ENCODE data around the gene FAM170A.

Gene FAM170A, protein sequence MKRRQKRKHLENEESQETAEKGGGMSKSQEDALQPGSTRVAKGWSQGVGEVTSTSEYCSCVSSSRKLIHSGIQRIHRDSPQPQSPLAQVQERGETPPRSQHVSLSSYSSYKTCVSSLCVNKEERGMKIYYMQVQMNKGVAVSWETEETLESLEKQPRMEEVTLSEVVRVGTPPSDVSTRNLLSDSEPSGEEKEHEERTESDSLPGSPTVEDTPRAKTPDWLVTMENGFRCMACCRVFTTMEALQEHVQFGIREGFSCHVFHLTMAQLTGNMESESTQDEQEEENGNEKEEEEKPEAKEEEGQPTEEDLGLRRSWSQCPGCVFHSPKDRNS

DNA sequence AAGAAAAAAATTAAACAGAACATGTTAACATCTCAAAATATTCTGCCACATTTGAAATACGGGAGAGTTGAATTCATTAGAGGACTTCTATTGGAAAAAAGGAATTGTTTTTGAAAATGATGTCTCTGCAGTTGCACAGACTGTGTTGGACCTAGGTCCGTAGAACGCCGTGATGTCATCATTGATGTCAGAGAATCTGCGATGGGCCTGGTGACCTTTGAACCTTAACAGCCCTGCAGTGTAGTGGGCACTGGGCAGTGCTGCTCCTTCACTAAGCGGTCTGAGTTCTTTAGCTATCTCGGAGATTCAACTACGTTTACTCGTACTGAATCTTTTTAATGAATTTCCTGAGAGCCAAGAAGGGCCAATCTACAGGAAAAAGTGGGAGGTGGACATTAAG lies at the start of gene FAM170A:
FAM170A (plus strand) TSS at position 220 of the 400 bp plus-strand sequence. CDS start 211 bp downstream, outside the sequence.
- DNase-seq = no peak

DNA sequence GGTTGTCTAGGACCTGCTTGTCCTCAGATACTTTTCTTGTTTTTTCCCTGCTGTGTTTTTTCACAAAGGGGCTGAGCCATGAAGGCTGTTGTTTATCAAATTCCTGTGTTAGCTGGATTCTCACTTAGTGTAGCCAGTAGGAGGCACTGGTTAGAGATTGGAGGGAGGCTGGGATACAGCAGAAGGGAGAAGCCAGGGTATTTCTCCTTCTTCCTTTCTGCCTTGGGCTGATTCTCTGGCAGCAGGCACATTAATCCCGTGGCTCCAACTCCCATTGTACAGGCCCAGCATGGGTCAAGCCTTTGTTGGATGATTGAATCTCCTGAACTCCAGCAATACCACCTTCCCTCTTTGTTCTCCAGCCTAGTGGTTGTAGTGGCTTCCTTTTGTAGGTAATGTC lies 46.4 kb upstream of the FAM170A start:
- DNase-seq = no peak

DNA sequence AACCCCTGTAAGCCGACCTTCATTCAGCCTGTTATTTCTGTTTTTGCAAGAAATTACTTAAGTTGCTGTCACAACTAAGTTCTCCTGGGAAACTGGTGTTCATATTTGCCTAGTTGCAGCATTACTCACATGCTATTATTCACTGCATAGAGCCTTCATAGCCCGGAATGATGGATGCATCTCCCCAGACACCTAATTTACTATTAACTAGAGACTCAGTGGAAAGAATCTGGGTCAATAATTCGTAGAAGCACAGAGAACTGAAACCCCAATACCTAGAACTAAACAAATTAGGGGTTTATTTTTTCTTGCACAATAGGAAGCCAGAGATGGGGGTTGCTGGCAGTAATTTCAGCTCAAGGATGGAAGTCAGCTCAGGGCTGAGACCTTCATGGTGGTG lies 45.7 kb upstream of the FAM170A start:
- no peak for DNase-seq

DNA sequence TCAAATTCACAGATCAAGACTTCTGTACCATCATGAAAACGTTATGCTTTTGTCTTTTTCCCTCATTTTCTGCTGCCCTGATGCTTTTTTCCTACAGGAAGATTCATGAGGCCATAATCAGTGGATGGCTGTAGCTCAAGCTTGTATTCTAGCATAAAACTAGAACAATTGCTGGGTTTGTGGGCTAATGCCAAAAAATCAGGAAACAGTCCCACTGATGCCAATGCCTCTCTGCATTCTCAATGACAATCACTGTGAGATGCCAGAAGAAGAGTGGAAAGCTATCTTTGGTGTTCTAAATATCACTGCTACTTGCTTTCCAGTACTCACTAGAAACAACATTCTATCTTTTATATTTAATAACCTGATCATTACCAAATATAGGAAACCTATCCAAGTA lies 33.3 kb upstream of the FAM170A start:
- DNase-seq = no peak

DNA sequence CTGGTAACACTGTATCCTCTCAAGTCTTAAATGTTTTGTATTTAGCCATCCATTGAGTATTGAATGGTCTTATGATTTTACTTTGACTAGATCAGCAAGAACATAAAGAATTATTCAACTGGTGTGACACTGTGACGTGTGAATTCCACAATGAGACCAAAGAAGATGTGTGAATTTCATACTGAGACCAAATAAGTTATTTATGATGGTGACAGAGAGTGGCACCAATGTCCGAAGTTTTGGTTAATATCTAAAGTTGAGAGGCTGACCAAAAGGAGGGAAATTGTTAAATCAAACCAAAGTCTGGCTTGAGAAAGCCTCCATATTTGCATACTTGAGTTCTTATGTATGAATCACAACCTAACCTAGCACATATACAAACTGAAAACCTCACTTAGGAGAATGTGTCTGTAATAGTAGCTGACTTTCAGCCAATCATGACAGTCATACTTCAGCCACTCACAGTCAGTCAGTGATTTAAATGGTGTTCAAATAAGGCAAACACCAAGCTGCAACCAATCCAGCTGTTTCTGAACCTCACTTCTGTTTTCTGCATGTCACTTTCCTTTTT lies 31.5 kb upstream of the FAM170A start:
- DNase-seq = no peak

DNA sequence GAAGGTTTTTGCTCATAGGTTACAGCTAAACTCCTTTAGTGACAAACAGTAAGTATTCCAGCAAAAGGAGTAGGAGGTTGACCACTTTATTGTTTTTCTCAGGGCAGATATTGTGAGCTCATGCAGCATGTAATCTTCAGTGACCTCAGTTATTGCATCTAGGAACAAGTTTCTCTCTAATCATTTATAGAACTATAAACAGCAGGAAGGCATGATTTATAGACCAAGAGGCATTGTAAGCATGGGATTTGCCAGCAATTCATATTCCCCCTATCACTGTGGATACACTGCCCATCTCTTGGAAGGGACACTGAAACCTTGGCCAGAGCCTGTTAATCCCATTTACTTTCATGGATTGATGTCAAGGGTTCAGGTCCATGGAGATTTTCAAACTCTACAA lies 15.4 kb upstream of the FAM170A start:
- DNase-seq = no peak

DNA sequence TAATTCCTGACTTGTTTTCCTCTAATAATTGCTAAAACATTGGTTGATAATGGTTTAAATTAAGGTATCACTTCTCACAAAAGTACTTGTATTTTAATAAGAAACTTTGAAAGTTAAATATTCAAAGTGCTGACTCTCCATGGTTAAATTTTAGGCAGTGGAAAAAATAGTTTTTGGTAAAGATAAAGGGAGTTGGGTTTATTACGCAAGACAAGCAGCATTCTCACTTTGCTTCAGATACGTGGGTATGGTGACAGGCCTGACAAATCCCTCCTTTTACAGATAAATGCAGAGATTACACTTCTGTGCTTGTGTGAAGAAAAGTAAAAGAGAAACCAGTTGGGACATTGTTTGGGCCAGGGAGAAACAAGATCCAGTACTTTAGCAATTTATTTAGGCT lies 14.5 kb upstream of the FAM170A start:
- DNase-seq = no peak

DNA sequence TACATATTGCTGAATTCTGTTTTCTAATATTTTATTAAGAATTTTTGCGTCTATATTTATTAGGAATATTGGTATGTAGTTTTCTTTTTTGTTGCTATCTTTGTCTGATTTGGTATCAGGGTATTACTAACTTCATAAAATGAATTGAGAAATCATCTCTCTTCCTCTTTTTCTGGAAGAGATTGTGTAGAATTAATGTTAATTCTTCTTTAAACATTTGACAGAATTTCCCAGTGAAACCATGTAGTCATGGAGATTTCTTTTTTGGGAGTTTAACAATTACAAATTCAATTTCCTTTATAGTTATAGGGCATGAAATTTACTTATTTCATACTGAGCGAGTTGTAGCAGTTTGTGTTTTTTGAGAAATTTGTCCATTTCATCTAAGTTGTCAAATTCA lies 3.3 kb upstream of the FAM170A start:
- DNase-seq = no peak

DNA sequence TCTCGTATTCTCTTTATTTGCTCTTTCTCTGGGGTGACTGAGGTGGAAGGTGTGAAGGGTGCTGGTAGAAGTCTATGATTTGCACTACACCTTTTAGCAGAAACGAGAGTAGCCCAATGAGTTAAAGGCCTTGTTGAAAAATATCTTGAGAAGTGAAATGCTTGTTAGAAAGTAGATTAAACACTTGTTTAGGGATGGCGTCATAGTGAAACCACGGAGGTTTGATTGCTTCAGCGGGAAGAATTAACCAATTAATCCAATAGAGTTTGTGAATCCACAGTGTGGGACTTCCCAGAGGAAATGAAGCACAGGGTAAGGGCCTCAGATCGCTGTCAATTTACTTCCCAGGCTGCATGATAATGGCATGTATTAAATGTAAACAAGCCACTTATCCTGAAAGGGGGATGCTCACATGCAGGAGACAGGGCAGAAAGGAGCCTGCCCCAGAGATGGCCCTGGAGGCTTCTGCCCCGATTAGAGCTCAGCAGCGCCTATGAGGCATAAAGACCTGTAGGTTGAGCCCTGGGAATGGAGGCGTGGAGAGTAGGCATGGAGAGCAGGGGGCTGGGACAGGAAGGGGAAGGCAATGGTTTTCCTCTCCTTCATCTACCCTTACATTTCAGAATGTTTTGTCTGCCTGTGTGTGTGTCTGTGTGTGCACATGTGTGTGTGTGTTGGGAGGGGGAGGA lies 1.5 kb downstream of the FAM170A start:
- no peak for DNase-seq

DNA sequence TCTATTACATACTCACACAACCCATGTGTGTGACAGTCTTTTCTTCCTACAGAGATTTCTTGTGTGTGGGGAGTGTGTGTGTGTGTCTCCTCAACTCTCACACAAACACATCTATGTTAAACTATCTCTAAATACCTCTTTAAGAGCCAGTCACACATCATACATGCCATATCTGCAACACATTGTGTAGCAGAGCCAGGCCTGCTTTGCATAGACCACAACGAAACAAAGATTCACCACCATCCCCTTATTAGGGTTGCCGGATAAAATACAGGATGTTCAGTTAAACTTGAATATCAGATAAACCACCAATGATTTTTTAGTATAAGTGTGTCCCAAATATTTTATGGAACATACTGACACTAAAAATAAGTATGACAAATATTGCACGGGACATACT lies 2.3 kb downstream of the FAM170A start:
- peak in 1 of 2 experiments; percentile 7 for DNase-seq

DNA sequence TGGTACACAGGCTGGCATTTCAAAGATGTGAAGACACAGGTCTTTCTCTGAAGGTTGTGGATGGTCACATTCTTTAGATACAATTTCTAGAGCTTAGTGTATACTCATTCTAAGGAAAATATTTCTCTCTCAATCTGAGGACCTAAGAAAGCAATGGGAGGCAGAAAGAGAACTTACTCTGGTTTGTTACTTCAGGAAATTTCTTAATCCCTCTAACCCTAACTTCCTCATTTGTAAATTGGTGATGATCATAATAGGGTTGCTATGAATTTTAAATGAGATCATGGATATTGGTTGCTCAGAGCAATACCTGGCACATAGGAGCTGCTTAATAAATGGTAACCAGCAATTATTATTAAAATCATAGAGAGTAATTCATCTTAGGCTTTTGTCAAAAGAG lies 22.1 kb downstream of the FAM170A start:
- DNase-seq = no peak

DNA sequence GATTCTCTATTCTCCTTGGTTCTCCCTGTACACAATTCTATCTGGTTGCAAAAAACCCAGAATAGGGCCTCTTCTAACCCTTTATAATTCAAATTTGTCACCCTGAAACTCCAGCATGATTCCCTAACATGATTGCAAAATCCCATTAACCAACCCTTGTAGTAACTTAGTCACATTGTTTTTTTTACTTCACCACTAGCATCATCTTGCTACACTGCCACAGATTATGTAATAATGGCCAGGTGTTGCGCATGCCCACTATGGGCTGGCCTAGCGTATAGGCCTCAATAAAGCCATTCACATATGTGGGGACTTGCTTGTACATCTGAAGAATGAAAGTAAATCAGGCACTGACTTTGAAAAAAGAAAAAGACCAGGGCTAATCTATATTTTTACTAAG lies 25.7 kb downstream of the FAM170A start:
- no peak for DNase-seq

DNA sequence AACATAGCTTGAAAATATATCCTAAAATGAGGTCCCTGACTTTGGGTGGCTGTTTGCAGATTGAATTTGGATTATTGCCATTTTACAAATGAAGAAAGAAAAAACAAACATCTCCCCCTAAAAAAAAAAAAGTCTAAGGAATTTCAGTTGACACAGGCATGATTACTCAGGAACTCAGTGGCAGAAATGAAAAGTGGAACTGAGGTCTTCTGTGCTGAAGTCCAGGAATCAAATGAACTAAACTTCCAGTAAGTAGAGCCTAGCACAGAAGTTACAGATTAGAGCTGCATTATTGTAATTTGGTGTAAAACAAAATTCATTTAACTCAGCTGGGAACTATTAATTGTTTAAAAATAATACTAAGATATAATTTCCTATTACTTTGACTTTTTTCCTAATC lies 26.7 kb downstream of the FAM170A start:
- no peak for DNase-seq

DNA sequence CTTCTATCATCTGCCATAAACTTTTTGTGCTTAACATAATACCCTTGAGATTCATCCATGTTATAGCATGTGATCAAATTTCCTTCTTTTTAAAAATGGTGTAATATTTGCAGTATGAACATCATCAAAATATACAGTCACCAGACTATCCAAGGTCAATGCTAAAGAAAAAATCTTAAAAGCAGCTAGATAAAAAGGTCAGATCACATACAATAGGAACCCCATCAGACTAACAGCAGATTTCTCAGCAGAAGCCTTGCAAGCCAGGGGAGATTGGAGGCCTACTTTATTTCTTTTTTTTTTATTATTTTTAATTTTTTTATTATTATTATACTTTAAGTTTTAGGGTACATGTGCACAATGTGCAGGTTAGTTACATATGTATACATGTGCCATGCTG lies 37.2 kb downstream of the FAM170A start:
- no peak for DNase-seq

DNA sequence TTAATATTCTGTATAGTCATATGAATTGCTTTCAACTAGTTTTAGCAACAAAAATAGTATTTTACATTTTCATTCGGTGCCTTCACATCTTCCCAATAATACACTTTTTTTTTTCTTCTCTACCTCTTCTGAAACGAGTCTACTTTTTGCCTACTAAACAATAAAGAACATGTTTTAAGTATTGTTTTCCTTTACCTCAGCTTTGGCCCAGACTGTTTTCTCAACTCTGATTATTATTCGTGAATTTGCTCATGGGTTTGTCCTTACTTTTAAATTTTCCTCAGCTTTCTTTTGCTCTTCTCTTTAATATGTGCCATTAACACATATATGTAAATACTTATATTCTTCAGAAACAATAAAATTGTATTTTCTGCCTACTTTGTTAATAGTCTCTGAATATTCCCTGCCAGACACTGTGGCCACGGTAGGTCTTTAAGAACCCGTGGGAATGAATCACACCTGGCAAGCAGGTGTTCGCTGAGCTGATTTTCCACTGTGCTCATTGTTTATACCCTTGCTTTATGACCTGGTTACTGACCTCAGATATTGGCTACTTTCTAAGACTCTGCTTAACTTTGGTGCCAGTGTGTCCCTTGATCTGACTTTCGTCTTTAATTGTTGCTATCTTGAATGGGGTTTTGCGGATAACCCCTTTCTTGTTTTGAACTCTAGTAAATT lies 49.1 kb downstream of the FAM170A start:
- DNase-seq = no peak

DNA sequence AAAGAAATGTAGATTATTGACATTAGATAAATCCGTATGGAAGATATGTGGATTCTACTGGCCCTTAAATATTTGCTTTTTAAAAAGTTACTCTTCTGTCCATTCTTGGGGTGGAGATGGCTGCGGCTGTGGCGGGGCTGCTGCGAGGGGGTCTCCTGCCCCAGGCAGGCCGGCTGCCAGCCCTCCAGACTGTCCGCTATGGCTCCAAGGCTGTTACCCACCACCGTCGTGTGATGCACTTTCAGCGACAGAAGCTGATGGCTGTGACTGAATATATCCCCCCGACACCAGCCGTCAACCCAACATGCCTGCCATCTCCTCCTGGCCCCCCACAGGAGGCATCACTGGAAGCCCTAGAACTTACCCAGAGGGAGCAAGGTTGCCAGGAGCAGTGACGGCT lies 50.7 kb downstream of the FAM170A start:
- DNase-seq = no peak

DNA sequence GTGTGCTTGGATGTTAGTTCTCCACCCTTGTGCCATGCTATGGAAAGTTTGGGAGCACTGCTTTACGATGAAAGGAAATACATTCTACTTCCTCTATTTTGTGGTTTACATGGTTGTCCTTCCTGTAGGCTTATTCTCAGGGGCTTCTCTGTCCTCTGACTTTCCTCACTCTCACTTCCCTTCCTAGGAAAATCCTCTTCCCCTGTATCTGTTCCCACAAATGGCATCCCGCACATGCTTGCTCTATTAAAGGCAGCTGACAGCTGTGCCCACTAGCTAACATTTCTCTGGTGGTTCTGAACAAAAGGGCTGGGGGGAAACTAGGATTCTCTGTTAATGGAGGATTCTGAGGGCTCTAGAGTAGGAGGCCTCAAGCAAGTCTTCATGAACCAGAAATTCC lies 52.4 kb downstream of the FAM170A start:
- DNase-seq = no peak

DNA sequence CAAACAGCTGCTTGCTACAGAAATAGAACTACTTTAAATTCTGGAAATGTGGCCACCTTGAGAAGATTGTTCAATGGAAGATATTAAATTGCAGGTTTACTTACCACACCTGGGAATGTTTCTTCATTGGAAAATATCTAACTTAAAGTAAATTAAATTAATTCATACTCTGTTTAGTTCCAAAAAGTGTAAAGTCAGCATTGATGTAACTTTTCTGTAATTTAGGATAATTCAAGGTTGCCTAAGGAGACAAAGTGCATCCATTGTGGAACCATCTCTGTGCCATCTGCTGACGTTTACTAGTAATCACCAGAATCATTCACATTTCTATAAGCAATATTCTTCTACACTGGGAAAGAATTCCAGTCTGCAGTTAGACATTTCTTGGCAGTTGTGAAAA lies 53.0 kb downstream of the FAM170A start:
- no peak for DNase-seq

All from NCI-H526 (cell line).